NCI-H524 treated with DMSO at 0.1 percent for 48 hours (cell line): ENCODE results near the gene LRRN4.

Experiments
- DNase-seq: peaks from one replicate; lab custom pipeline; 2025; lab: John Stamatoyannopoulos, UW

LRRN4 gene

DNA sequence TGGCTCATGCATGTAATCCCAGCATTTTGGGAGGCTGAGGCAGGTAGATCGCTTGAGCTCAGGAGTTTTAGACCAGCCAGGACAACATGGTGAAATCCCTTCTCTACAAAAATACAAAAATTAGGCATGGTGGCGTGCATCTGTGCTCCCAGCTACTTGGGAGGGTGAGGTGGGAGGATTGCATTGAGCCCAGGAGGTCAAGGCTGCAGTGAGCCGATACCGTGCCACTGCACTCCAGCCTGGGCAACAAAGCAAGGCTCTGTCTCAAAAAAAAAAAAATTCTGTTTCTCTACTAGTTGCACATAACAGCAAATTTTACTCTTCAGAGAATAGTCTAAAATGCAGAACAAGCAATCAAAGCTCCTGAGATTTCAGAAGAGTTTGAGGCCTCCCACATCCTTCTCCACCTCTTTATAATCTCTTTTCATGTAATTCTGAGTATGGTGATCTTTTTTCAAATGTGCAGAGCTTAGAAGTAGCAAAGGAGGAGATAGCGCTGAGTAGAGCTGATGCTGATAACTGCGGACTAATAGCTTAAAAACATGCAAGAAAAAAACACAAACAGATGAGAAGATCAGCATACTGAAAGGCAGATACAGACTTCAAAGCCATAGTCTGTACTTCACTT, 23.3 kb downstream of the LRRN4 start:
- no peak for DNase-seq

DNA sequence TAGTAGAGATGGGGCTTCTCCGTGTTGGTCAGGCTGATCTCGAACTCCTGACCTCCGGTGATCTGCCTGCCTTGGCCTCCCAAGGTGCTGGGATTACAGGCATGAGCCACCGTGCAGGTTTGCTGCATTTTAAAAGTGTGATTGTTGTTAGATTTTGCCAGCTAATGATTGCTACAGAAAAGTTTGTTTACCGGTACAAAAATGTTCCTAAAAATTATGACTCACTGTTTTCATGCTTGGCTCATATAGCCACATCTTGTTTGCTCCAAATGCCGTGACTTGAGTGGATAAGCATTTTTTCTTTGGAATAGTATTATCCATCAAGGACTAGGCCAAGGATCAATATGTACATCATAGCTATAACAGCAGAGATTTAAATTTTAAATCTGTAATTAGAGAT, 24.3 kb downstream of the LRRN4 start:
- no peak for DNase-seq

DNA sequence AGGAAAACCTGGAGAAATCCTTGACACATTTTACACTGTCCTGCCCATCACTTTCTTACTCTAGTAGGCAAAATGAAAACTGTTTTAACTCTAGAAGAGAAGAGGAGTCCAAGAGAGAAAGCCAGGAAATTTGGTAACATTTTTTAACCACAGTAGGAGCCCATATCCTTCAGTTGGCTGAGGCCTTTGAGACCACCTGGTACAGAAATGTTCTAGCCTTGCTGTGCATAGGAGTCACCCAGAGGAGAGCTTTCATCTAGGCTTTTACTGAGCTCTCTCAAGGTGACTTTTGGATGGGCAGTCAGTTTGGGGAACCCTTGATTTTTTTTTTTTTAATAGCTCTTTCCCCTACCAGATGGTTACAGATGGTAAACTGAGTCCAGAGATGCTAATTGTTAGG, 25.0 kb downstream of the LRRN4 start:
- no peak for DNase-seq

DNA sequence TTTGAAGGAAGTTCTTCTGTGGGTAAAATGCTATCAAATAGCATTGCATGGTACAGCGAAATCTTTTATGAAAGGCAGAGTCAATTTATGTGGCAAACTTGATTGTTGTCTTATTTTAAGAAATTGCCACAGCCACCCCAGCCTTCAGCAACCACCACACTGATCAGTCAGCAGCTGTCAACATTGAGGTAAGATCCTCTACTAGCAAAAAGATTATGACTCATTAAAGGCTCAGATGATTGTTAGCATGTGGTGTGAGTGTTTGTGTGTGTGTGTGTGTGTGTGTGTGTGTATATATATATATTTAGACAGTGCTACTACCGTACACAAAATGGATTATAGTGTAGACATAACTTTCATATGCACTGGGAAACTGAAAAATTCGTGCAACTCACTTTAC, 27.8 kb downstream of the LRRN4 start:
- no peak for DNase-seq

DNA sequence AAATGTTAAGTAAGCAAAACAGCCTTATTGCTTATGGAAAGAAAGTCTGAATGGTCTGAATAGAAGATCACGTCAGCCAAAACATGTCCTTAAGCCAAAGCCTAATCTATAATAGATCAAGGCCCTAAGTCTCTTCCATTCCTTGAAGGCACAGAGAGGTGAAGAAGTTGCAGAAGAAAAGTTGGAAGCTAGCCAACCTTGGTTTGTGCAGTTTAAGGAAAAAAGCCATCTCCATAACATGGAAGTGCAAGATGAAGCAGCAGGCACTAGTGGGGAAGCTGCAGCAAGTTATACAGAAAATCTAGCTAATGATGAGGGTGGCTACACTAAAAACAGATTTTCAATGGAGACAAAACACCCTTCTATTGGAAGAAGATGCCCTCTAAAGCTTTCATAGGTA, 29.1 kb downstream of the LRRN4 start:
- DNase-seq: no peak

DNA sequence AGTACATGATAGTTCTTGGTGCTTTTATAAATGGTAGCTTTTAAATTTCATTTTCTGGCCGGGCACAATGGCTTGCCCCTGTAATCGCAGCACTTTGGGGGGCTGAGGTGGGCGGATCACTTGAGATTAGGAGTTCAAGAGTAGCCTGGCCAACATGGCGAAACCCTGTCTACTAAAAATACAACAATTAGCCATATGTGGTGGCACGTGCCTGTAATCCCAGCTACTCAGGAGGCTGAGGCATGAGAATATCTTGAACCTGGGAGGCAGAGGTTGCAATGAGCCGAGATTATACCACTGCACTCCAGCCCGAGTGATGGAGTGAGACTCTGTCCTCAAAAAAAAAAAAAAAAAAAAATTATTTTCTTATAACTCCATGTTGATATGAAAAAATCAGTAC, 36.0 kb downstream of the LRRN4 start:
- no peak for DNase-seq

DNA sequence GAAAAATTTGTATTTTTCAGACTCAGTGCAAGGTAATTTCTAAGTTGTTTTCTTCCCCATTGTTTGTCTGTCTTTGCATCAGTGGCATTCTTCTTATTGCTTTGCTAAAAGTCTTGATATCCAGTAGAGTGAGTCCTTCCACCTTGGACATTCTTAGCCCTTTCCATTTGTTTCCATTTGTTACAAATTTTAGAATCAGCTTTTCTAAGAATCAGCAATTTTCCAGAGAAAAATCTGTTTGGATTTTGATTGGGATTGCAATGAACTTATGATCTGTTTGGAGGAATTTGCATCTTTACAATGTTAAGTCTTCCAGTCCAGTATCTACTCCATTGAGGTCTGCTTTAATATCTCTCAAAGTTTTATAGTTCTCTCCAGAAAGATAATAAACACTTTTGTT, 36.4 kb downstream of the LRRN4 start:
- DNase-seq: no peak

DNA sequence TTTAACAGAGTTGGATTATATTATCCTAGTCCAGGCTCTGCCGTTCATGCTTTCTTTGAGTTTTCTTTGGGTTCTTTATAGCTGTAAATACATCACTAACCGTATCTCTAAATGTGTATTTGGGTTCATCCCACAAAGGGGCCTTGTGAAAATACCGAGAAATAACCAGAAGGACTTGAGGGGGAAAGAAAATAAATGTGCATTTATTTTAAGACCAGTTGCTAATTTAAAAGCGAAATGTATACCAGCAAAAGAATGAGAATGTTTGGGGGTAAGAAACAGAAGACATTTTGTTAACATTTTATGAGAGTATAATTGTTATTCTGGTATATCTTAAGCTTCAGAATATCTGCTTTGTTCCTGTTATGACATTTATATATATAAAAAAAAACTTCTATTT, 38.9 kb downstream of the LRRN4 start:
- DNase-seq: no peak

DNA sequence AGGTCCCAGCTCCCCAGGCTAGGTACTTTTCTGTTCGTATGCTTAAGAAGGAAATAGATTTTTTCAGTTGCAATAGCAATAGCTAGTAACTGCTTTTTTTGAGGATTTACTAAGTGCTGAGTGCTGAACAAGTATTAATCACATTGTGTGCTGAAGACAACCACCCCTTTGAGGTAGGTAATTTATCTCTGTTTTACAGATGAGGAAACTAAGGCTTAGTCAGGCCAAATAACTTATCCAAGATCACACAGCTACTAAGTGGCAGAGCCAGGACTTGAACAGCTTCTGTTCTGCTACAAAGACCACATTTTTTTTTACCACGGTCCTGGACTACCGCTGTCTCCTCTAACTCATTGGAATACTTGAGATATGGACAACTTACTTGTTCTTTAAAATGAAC, 39.8 kb downstream of the LRRN4 start:
- DNase-seq: no peak

DNA sequence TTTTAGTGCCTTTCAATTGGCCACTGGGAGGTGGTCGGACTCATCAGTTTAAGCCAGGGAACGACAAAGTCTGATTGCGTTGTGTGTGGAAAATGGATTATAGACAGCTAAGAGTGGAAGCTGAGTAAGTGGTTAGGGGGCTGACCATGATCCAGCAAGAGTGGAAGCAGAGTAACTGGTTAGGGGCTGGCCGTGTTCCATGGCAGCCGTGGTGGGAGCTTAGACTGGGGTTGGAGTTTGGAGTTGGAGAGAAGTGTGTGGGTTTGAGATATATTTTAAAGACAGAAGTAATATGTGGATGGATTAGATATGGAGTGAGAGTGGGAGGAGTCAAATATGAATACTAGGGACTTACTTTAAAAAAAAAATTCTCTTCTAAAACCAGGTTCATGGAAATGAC, 41.7 kb downstream of the LRRN4 start:
- DNase-seq: no peak

DNA sequence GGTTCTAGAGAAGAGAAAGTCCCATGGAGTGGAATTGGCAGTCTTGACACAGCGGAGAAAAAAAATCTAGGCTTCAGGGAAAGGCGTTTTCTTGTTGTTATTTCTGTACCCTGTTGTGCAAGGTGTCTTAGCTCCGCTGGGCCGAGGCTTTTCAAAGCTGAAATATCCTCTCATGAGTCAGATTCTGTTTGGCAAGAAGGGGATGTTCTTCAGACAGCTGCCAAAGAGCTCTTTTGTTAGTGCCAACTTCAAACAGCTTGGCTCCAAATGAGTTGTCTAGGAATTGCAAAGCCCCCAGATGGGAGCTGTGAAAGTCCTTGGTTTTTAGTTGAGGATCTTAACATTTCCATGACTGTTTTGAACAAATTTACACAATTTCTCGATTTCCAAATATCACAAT, 45.6 kb downstream of the LRRN4 start:
- DNase-seq: no peak

DNA sequence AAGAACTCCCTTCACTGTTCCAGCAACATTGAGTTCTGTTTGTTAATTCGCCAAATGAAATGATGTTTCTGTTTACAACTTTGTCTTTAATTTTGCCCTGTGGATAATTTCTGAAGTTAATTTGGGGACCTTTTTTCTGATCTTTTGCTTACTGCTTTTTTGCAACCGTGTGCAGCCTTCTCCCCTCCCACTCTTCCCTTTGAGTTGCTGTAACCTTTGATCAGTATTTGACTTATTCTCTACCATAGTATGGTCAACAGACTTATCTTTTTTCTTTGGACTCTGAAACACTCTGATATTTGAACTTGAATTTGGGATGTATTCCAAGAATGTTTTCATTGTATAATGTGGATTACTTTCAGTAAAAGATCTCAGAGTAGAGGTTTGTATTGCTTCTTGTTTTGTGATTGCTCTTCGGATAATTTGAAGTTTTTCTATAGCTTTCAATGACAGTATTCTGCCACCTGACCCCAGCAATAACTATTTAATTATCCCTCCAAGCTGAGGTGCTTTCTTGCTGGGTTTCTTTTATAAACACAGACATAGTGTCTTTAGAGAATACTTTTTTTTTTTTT, 46.2 kb downstream of the LRRN4 start:
- no peak for DNase-seq

DNA sequence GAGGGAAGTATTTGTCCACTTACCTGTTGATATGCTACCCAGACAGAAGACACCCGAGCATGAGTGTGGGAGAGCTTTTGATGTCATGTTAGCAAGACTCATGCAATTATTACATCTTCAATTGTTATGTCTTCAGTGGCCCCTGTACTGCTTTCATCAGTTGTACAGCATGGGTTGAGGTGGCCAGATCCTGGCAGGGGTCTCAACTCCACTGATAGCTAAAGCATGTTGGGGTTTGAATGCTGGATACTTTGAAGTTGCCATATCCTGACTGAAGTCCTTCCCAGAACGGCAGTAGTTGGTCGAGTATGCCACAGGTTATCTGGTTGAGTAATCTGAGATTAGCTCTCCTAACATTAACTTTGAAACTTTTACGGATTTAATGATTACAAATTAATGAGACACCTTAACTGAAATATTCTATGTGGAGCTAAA, 46.7 kb downstream of the LRRN4 start:
- no peak for DNase-seq

DNA sequence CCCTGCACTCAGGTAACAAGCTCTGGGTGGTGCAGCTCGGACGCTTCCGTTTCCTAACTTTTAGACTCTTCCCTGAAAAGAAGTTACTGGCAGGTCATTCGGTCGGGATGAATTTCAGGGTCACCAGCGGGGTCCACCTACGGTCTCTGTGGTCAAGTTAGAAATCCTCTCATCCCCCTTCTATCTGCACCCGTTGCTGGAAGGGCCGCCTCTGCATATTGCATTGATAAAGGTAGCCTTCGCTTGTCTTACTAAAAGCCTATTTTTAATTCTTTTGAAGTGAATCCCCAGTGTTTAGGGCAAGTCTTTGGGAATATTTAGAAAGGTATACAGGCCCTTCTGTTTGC, 47.3 kb downstream of the LRRN4 start:
- no peak for DNase-seq

DNA sequence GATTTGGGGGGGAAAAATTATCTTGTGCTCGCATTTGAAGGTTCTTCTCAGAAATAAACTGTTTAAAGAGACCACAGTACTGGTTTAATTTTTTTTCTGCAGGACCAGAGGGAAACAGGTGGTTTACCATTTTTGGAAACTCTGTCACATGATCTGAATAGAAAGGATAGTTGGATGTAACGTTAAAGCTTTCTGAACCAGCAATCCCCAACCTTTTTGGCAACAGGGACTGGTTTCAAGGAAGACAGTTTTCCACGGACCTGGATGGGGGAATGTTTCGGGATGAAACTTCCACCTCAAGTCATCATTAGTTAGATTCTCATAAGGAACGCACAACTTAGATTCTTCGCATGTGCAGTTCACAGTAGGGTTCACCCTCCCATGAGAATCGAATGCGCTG, 53.0 kb downstream of the LRRN4 start:
- DNase-seq: no peak

DNA sequence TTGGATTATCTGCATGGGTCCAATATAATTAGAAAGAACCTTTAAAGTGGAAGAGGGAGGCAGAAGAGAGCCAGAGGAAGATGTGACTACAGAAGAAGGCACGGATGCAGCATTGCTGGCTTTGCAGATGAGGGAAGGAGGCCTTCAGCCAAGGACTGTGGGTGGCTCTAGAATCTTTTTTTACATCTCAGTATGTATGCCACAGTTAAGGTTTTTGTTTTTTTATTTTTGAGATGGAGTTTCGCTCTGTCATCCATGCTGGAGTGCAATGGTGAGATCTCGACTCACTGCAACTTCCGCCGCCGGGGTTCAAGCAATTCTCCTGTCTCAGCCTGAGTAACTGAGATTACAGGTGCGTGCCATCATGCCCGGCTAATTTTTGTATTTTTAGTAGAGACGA, 54.1 kb downstream of the LRRN4 start:
- no peak for DNase-seq

DNA sequence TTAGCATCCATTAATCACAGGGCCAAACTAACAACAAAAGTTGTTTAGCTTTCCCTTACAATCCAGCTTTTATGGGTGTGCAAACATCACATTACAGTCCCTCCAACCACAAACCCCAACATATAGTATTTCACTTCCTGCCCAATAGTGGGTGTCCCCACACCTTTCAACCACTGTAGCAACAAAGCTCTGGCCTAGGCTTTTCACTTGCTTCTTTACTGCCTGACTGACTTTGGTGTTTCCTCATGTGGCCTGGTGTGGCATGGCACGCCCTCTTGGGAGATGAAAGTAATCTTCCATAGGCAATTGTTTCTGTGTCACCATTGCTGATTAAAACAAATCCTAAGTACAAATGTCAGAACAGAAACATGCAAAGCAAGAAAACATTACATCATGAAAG, 57.1 kb downstream of the LRRN4 start:
- no peak for DNase-seq

DNA sequence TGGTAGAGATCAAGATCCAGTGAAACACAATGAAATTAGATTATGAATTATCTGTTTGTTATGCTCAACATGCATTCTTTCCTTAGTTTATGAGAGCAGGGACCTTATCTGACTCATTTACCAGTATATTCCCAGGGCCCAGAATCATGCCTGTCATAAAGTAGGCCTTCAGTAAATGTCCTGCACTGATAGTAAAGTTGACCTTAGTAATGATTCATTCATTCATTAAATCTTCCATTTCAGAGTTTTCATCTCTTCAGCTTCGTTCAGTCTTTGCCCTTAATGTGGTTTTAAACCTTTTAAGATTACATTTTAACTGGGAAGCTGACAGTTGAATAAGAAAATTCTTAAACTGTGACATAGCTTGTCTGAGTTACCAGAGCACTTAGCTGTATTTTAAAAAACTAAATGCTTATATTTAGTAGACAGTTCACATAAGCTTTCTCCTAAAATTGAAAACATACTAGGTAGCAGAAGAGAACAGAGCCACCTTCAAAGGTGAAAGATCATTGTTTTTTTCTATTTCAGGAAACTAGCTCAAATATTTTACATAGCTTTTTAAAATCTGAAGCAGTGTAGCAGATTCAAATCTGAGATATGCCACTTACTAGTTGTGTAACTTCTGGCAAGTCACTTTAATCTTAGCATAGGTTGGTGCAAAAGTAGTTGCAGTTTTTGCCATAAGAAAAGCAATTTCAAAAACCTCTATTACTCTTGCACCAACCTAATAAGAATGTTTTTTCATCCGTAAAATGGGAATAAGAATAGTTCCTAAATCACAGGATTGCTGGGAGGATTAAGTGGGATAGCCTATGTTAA, 62.0 kb downstream of the LRRN4 start:
- DNase-seq: no peak

DNA sequence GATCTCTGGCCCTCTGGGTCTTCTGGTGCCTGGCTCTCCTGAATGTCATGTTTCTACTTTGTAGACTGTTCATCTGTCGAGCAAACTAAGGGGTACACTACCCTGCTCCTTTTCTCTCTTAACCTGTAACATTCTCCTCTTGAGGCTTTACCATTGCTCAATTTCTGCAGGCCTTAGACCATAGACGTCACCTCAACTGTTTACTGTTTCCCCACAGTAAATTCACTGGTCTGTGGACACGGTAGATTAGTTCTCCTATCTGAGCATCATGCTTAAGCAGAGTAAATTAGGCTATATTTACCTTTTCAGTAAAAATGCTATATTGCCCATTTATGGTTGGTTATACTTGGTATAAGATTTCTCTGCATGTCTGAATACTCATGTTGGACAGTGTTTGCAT, 62.9 kb downstream of the LRRN4 start:
- DNase-seq: no peak
